ENCODE results near the gene ABLIM2. TPM values are rescaled to one million over a fixed set of nuclear protein-coding genes. Genes with fewer than 3 reads are reported as not detected.
A peak's percentile ranks its signal among the peaks of the same experiment; 100 is the strongest.

Gene ABLIM2
- polyA plus RNA-seq, 3 donors, result 0.21 TPM; not detected in 2

GRCh38 chr4:8086783-8087445, 71.7 kb downstream of the ABLIM2 start:
- Mint-ChIP-seq H3K27me3 (ENCODE audit: low read depth in 3 of 3) (peaks cover 3 to 4% (median 4%) of the 10 kb centered on the region in 3 donors), H3K9me3 (peaks cover 0 to under 1% (median 0%) of the 10 kb centered on the region in 7 donors), H3K4me1 (no peaks in the 10 kb centered on the region), H3K4me3 (no peak overlapping the region), H3K36me3 (no peaks in the 10 kb centered on the region), H3K27ac (peak overlapping the region in 1 of 7 donors; percentile 18)
- Histone ChIP-seq H2AFZ (ENCODE audit: insufficient read depth, low read depth, low read length, poor library complexity, severe bottlenecking) (no peak overlapping the region), H3K4me2 (replicated peaks; ENCODE audit: extremely low read depth, low read length, poor library complexity, severe bottlenecking) (no peak overlapping the region), H3K4me3 (replicated peaks in 1 of 3; ENCODE audit: low read depth in 2 of 3, low read length in 3 of 3) (no peak overlapping the region), H3K79me2 (ENCODE audit: insufficient read depth, low read length) (no peaks in the 10 kb centered on the region), H4K20me1 (ENCODE audit: insufficient read depth, low read length) (no peaks in the 10 kb centered on the region), H3K27ac (ENCODE audit: low read depth in 1 of 2, low read length in 2 of 2) (no peak overlapping the region), H3K36me3 (replicated peaks in 1 of 2; ENCODE audit: control insufficient read depth in 1 of 2, insufficient read depth in 2 of 2, low read length in 2 of 2) (no peaks in the 10 kb centered on the region), H3K9me3 (replicated peaks in 1 of 2; ENCODE audit: control insufficient read depth in 1 of 2, insufficient read depth in 1 of 2, low read length in 2 of 2) (no peaks in the 10 kb centered on the region), H3K27me3 (ENCODE audit: control insufficient read depth in 2 of 2, insufficient read depth in 2 of 2, low read length in 2 of 2) (no peaks in the 10 kb centered on the region), H3K9ac (ENCODE audit: insufficient read depth, low read length, poor library complexity, severe bottlenecking) (no peak overlapping the region), H3K4me1 (ENCODE audit: control insufficient read depth in 1 of 2, insufficient read depth in 2 of 2, low read length in 2 of 2) (no peaks in the 10 kb centered on the region)
- intact Hi-C loops (cut with micrococcal nuclease), result no loop called here
- TF ChIP-seq CTCF (IDR thresholded peaks at IDR 0.05), result no peak
- DNase-seq, result no peak
- 82% methylated on average over 8 of the region's 14 CpGs for WGBS (ENCODE audit: insufficient coverage)

- no peaks in the 10 kb centered on the region for H3K36me3 ChIP-seq (replicated peaks in 1 of 2; ENCODE audit: control insufficient read depth in 1 of 2, insufficient read depth in 2 of 2, low read length in 2 of 2)
- TF ChIP-seq CTCF (IDR thresholded peaks at IDR 0.05), result no peak
- no peak overlapping the region for H3K9ac ChIP-seq (ENCODE audit: insufficient read depth, low read length, poor library complexity, severe bottlenecking)
- no peaks in the 10 kb centered on the region for H3K79me2 ChIP-seq (ENCODE audit: insufficient read depth, low read length)
- H3K36me3 Mint-ChIP-seq, result no peaks in the 10 kb centered on the region
- H3K4me3 Mint-ChIP-seq, result peak overlapping the region in 1 of 2 donors; percentile 50
- H3K27ac ChIP-seq (ENCODE audit: low read depth in 1 of 2, low read length in 2 of 2), result no peak overlapping the region
- WGBS (ENCODE audit: insufficient coverage), result 86% methylated on average over 22 of the region's 22 CpGs
- DNase-seq, result no peak
- H4K20me1 ChIP-seq (ENCODE audit: insufficient read depth, low read length), result no peaks in the 10 kb centered on the region
- peaks cover 4 to 11% (median 6%) of the 10 kb centered on the region in 3 donors for H3K27me3 Mint-ChIP-seq (ENCODE audit: low read depth in 3 of 3)
- H3K9me3 ChIP-seq (replicated peaks in 1 of 2; ENCODE audit: control insufficient read depth in 1 of 2, insufficient read depth in 1 of 2, low read length in 2 of 2), result no peaks in the 10 kb centered on the region
- no peak overlapping the region for H2AFZ ChIP-seq (ENCODE audit: insufficient read depth, low read depth, low read length, poor library complexity, severe bottlenecking)
- H3K4me3 ChIP-seq (replicated peaks in 1 of 3; ENCODE audit: low read depth in 2 of 3, low read length in 3 of 3), result no peak overlapping the region
- H3K4me1 Mint-ChIP-seq, result no peaks in the 10 kb centered on the region
- intact Hi-C loops (cut with micrococcal nuclease), result no loop called here
- H3K4me2 ChIP-seq (replicated peaks; ENCODE audit: extremely low read depth, low read length, poor library complexity, severe bottlenecking), result no peak overlapping the region
- no peak overlapping the region for H3K27ac Mint-ChIP-seq
- no peaks in the 10 kb centered on the region for H3K4me1 ChIP-seq (ENCODE audit: control insufficient read depth in 1 of 2, insufficient read depth in 2 of 2, low read length in 2 of 2)
- no peaks in the 10 kb centered on the region for H3K9me3 Mint-ChIP-seq
- H3K27me3 ChIP-seq (ENCODE audit: control insufficient read depth in 2 of 2, insufficient read depth in 2 of 2, low read length in 2 of 2), result no peaks in the 10 kb centered on the region
Measured at GRCh38 chr4:8085491-8086117, 73.0 kb downstream of the ABLIM2 start.
